Ovary (tissue), 9 donors: ENCODE measurements around the gene PRRT4. TPM values are rescaled to one million over a fixed set of nuclear protein-coding genes. Genes with fewer than 3 reads are reported as not detected.

Source experiments
- DNase-seq, 5 donors: peaks; one replicate each; pipeline ENCODE4 v3.0.0-alpha.2; 2019 to 2020
- H3K27ac ChIP-seq, 2 donors: fragments of 200-600 bp; one replicate each; pipeline versions ENCODE4 v1.5.1 to v1.8.0; 2019 to 2022
- H3K27me3 ChIP-seq: fragments of 200-600 bp; one replicate; pipeline ENCODE4 v1.8.0; 2022
- H3K36me3 ChIP-seq: fragments of 200-600 bp; sonication (generic); one replicate; pipeline ENCODE4 v1.5.1; 2019
- H3K4me1 ChIP-seq: one replicate; pipeline ENCODE4 v1.8.1; 2013; ENCODE audit warnings: mild to moderate bottlenecking, moderate library complexity; ENCODE audit not compliant: insufficient read depth
- H3K4me3 ChIP-seq: fragments of 200-600 bp; sonication (generic); one replicate; pipeline ENCODE4 v1.5.1; 2017
- H3K9me3 ChIP-seq, 2 donors: fragments of 200-600 bp in 1 of 2; sonication (generic) in 1 of 2; one replicate each; pipeline versions ENCODE4 v1.5.1 to v1.8.1; 2013 to 2019; ENCODE audit warnings: mild to moderate bottlenecking in 1 of 2, moderate library complexity in 1 of 2
- CTCF ChIP-seq, 3 donors: fragments of 450-650 bp in 2 of 3; fragments of 200-600 bp in 1 of 3; IDR thresholded peaks; one replicate each; pipeline versions ENCODE4 v1.5.1 to v1.8.0; 2016 to 2022; ENCODE audit warnings: antibody characterized with exemption in 3 of 3, mild to moderate bottlenecking in 1 of 3
- EP300 ChIP-seq: sonication (generic); formaldehyde crosslinking; IDR thresholded peaks from one replicate; pipeline ENCODE4 v1.6.1; 2017; ENCODE audit warnings: antibody characterized with exemption
- POLR2A ChIP-seq: fragments of 450-650 bp; IDR thresholded peaks from one replicate; pipeline ENCODE4 v1.6.1; 2017; ENCODE audit warnings: antibody characterized with exemption, mild to moderate bottlenecking, moderate library complexity
- WGBS, 3 donors: extraction: QIAGEN DNeasy Blood & Tissue Kit in 1 of 3; methylation state at CpG; one replicate each; pipeline versions ENCODE4 v1.1.5 to v1.1.7; 2013 to 2017; 5-methylcytosine and 5-hydroxymethylcytosine counted together
- intact Hi-C, 4 donors: fragments of 100-400 bp; cut with DNase I; formaldehyde crosslinking; loops; one replicate each; pipeline versions ENCODE4 v1.11.0 to v1.15.1; 2022 to 2023
- polyA plus RNA-seq, 2 donors: library from polyadenylated mRNA; stranded (reverse); fragments of 200-250 nt in 1 of 2; fragments of 350-450 nt in 1 of 2; fragmentation: Illumina TruSeq in 1 of 2; extraction: RNeasy Lipid Tissue Mini Kit (QIAGEN cat#74804) in 1 of 2; gene quantifications; one replicate each; pipeline ENCODE4 v1.2.3, GENCODE V29; 2013 to 2014
- total RNA-seq, 7 donors: library from RNA; depleted of rRNA in 2 of 7; stranded (reverse); fragments of >200 nt in 2 of 7; fragmentation: NEBNext Ultra II Directional in 3 of 7; extraction: Animal tissue kit (Norgen Biotek cat#: 25700) in 3 of 7; gene quantifications; one replicate each; pipeline versions ENCODE4 v1.1.0 to v1.2.4, GENCODE V29; 2016 to 2023
- donor health status: DM: no; HTN: no; CAD: no; lungs with moderate emphysema.
- donor health status: DM: no; HTN: no; CAD: no.
- donor health status: Bipolar disorder and iron deficiency.
- donor health status: DM: yes; HTN: yes; CAD: no.
- donor health status: DM: no; HTN: no; CAD: no.
- donor health status: DM: yes; HTN: yes; CAD: no.

PRRT4 gene
- total and polyA plus RNA-seq, 9 donors, result 0.11 to 1.2 (median 0.74) TPM

- H3K4me3 ChIP-seq, result no peak overlapping the region
- no peak for DNase-seq
- WGBS, 3 donors, result 90 to 93% (median 91%) methylated on average over 5 of the region's 5 CpGs
- intact Hi-C loops, result no loop called here
- H3K27ac ChIP-seq, result no peak overlapping the region
- no peaks in the 10 kb centered on the region for H3K27me3 ChIP-seq
- no peaks in the 10 kb centered on the region for H3K4me1 ChIP-seq
- H3K9me3 ChIP-seq, result no peaks in the 10 kb centered on the region
- no peaks in the 10 kb centered on the region for H3K36me3 ChIP-seq
- TF ChIP-seq POLR2A (no peak), EP300 (no peak), CTCF (IDR thresholded peaks at IDR 0.05) (no peak)
These were observed 42.8 kb downstream of the PRRT4 start for GRCh38 chr7:128318691-128319090.

- no peak for TF ChIP-seq POLR2A
- TF ChIP-seq CTCF (IDR thresholded peaks at IDR 0.05), result no peak
- TF ChIP-seq EP300, result no peak
- H3K4me1 ChIP-seq, result no peaks in the 10 kb centered on the region
- no peak for DNase-seq
- intact Hi-C loops, result no loop called here
- no peak overlapping the region for H3K27ac ChIP-seq
- no peaks in the 10 kb centered on the region for H3K9me3 ChIP-seq
- 91 to 97% (median 92%) methylated on average over 3 of the region's 3 CpGs for WGBS, 3 donors
- no peak overlapping the region for H3K4me3 ChIP-seq
- H3K27me3 ChIP-seq, result no peaks in the 10 kb centered on the region
- H3K36me3 ChIP-seq, result no peaks in the 10 kb centered on the region
These were observed 50.5 kb downstream of the PRRT4 start for GRCh38 chr7:128311013-128311412.

GRCh38 chr7:128310499-128310898 is 51.0 kb downstream of the PRRT4 start:
- 82 to 87% (median 87%) methylated on average over 5 of the region's 5 CpGs for WGBS, 3 donors
- Histone ChIP-seq H3K4me3 (no peak overlapping the region), H3K27ac (no peak overlapping the region), H3K27me3 (no peaks in the 10 kb centered on the region), H3K9me3 (no peaks in the 10 kb centered on the region), H3K36me3 (no peaks in the 10 kb centered on the region), H3K4me1 (no peaks in the 10 kb centered on the region)
- no peak for DNase-seq
- TF ChIP-seq EP300, result no peak
- TF ChIP-seq POLR2A, result no peak
- TF ChIP-seq CTCF (IDR thresholded peaks at IDR 0.05), result no peak
- intact Hi-C loops, result no loop called here

GRCh38 chr7:128309976-128310375 is 51.5 kb downstream of the PRRT4 start:
- H3K27me3 ChIP-seq, result no peaks in the 10 kb centered on the region
- H3K4me1 ChIP-seq, result no peaks in the 10 kb centered on the region
- no peak overlapping the region for H3K27ac ChIP-seq
- TF ChIP-seq EP300 (no peak), CTCF (IDR thresholded peaks at IDR 0.05) (no peak), POLR2A (no peak)
- H3K4me3 ChIP-seq, result no peak overlapping the region
- no peaks in the 10 kb centered on the region for H3K9me3 ChIP-seq
- WGBS, 3 donors, result 94 to 96% (median 95%) methylated on average over 5 of the region's 5 CpGs
- DNase-seq, result no peak
- H3K36me3 ChIP-seq, result no peaks in the 10 kb centered on the region
- intact Hi-C loops, result no loop called here

- H3K4me3 ChIP-seq, result no peak overlapping the region
- no peaks in the 10 kb centered on the region for H3K9me3 ChIP-seq
- H3K27me3 ChIP-seq, result no peaks in the 10 kb centered on the region
- no peak for DNase-seq
- WGBS, 3 donors, result 94 to 95% (median 95%) methylated on average over 6 of the region's 6 CpGs
- intact Hi-C loops, result no loop called here
- no peak for TF ChIP-seq EP300
- TF ChIP-seq CTCF (IDR thresholded peaks at IDR 0.05), result no peak
- no peak overlapping the region for H3K27ac ChIP-seq
- no peaks in the 10 kb centered on the region for H3K4me1 ChIP-seq
- H3K36me3 ChIP-seq, result no peaks in the 10 kb centered on the region
These were observed 52.4 kb downstream of the PRRT4 start for GRCh38 chr7:128309124-128309523.
